ENCODE measurements around the gene UMODL1.
"Not testable (repeated sequence)": the region's sequence is repeated elsewhere in the genome, so short reads cannot be mapped to it uniquely, and the experiment has no call there.

The UMODL1 gene

GRCh38 chr21:42109873-42110525 is 38.9 kb downstream of the UMODL1 start:
- in situ Hi-C loops (cut with HindIII; ENCODE audit: low sequenced_read_pairs), result no loop called here

GRCh38 chr21:42110691-42111469 is 39.8 kb downstream of the UMODL1 start:
- in situ Hi-C loops (cut with HindIII; ENCODE audit: low sequenced_read_pairs), result no loop called here

GRCh38 chr21:42111470-42111743 is 40.3 kb downstream of the UMODL1 start:
- in situ Hi-C loops (cut with HindIII; ENCODE audit: low sequenced_read_pairs), result no loop called here

DNA sequence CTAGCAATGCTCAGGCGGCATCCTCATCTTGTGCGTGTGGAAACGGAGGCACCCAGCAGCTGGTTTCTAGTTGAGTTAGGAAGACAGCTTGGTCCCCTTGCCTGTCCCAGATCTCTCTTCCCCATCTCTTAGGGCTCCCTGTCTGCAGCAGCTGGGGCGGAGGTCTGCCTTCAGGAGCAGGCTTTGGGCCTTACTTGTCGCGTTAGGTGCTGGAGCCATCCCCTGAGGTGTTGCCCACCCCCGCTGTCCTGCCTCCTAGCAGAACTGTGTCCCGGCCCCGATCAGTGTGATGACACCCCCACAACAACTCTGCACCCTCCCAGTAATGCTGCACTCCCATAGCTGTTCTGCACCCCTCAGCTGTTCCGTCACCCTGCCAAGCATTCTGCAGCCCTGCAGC is 40.7 kb downstream of the UMODL1 start:
- in situ Hi-C loops (cut with HindIII; ENCODE audit: low sequenced_read_pairs), result no loop called here

DNA sequence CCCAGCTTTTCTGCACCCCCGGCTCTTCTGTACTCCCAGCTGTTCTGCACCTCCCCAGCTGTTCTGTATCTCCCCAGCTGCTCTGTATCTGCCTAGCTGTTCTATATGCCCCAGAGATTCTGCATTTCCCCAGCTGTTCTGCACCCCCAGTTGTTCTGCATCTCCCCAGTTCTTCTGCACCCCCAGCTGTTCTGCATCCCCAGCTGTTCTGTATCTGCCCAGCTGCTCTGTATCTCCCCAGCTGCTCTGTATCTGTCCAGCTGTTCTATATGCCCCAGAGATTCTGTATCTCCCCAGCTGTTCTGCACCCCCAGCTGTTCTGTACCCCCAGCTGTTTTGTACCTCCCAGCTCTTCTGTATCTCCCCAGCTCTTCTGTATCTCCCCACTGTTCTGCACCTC is 41.1 kb downstream of the UMODL1 start:
- in situ Hi-C loops (cut with HindIII; ENCODE audit: low sequenced_read_pairs), result no loop called here

- in situ Hi-C loops (cut with HindIII; ENCODE audit: low sequenced_read_pairs), result no loop called here
Observed at GRCh38 chr21:42112857-42113256, 41.7 kb downstream of the UMODL1 start.

GRCh38 chr21:42113926-42114409 is 42.9 kb downstream of the UMODL1 start:
- in situ Hi-C loops (cut with HindIII; ENCODE audit: low sequenced_read_pairs), result no loop called here

GRCh38 chr21:42114646-42115045 is 43.5 kb downstream of the UMODL1 start:
- in situ Hi-C loops (cut with HindIII; ENCODE audit: low sequenced_read_pairs), result no loop called here

DNA sequence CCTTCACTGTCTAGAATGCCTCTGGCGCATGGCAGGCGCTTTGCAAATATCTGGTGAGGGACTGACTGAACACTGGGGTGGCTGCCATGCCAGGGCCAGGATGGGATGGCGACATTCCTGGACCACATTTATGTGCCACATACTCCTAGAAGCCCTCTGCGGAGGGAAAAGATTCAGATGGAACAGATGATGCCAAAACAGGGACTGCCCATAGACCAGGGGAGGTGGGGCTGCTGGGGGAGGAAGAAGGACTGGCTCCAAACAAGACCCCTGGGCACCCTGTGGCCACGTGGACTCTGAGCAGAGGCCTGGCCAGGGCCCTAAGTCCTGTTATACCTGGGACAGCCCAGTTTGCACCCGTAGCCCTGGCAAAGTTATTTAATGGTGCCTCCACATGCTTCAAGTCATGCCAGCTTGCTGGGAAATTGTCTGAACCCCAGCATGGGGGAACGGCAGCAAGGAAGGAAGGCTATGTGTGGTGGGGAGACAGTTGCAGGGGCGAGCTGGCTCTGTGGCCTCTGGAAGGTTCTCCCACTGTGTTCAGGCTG is 44.1 kb downstream of the UMODL1 start:
- in situ Hi-C loops (cut with HindIII; ENCODE audit: low sequenced_read_pairs), result no loop called here

- in situ Hi-C loops (cut with HindIII; ENCODE audit: low sequenced_read_pairs), result not testable (repeated sequence)
Observed at GRCh38 chr21:42116551-42116950, 45.4 kb downstream of the UMODL1 start.

DNA sequence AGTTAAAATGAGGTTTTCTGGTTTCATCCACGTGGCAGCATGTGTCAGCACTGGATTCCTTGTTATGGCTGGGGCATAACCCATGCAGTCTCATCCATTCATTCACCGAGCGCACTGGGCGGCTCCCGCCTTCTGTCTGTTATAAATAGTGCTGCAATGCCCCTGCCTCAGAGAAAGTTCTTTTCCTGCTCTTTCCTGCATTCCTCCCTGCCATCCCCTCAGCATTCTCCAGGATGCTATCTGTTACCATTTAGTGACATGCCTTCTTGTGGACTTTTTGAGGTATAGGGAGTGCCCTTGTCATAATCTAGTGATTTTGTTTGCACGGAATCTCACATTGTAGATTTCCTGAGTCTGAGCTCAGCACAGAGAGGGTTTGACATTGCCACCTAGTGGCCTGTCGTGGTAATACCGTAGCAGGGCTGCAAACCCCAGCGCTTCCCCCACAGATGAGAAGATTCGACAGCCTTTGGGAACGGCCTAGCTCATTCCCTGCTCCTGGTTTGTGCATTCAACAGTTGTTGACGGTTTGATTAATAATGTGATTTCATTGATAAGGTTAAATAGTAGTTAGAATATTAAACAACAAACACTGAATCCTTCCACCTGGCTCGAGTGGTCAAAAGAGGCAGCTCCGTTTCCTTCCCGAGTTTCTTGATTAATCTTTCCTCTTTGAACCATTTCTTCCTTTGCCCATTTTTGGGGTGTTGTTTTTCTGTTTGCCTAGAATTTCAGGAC is 46.3 kb downstream of the UMODL1 start:
- in situ Hi-C loops (cut with HindIII; ENCODE audit: low sequenced_read_pairs), result no loop called here

DNA sequence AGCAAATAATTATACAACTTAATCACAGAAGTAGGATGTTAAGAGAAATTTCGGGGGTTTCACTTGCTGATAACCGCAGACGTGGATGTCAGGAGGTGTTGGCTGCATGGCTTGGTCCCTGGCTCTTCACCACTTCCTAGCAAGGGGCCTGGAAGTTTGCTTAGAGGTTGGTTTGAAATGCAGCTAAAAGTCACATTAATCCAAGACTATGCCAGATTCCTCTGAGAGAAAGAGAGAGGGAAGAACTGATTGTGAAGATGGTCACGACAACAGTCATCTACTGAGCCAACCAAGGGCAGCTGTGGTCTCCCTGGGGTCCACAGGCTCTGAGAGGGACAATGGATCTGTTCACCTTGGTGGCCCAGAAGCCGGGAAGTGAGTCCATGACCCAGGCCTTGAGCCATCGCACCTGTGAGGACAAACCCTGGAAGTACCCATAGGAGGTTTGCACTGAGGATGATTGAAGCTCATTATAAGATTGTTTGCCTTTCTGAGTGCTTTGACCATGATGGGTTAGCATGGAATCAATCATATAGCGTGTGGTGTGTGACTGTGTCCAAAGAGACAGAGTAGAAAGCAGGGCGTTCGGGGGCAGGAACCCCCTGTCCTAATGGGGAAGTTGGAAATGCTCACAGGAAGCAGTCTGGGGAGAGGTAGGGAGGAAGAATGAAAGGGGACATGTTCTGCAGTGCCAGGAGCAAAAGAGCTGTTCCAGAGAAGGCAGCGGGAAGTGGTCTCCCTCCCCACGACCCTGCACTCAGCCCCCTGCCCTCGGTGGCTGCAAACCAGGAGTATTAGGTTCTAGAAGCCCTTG is 47.1 kb downstream of the UMODL1 start:
- in situ Hi-C loops (cut with HindIII; ENCODE audit: low sequenced_read_pairs), result no loop called here

GRCh38 chr21:42118901-42119300 is 47.8 kb downstream of the UMODL1 start:
- in situ Hi-C loops (cut with HindIII; ENCODE audit: low sequenced_read_pairs), result no loop called here

DNA sequence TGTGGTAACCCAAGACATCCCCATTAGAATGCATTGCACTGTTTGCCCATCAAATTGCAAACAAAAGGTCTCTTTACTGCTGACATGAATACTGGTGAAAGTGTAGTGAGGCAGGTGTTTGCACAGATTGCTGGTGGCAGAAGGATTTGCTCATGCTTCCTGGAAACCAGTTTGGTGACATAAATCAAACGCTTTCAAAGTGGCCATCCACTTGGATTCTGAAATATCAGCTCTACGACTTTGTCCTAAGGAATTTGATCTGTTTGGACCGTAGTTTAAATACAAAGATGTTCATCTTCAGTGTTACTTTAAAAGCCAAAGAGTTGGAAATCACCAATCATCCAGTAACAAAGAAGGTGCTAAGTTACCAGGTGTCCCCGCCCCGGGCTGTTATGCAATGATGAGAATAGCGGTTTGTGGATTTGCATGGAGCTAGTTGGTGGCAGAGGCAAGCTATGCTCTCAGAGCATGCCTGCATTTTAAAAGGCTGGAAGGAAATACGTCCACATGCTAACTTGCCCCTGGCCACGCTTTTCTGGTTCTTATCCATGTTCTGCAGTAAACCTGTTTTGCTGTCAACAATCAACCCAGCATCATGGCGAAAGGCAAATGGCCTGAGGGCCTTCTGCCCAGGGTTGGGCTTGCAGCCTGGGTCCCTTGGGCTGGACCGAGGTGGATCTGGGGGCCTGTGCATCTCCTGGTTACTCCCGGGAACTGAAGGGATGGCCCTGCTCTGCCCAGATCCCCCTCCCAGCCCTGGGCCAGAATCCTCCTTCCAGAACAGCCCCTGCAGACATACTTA is 49.2 kb downstream of the UMODL1 start:
- in situ Hi-C loops (cut with HindIII; ENCODE audit: low sequenced_read_pairs), result no loop called here

GRCh38 chr21:42120903-42121535 is 49.9 kb downstream of the UMODL1 start:
- in situ Hi-C loops (cut with HindIII; ENCODE audit: low sequenced_read_pairs), result no loop called here

DNA sequence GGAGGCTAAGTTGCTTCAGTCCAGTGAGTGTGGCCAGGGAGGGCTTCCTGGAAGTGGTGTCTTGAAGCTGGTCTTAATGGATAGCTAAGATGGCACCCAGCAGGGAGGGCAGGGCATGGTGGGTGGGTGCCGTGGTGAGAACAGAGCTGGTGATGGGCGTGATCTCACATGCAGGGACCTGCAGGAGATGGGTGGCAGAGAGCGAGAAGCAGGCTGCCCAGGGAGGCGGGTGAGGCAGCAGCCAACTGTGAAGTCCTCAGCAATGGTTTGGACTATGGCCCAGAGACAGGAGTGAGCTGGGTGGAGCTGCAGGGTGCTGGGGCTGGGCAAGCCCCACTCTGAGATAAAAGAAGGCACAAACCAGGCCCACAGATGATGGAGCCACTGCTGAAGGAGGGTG is 50.7 kb downstream of the UMODL1 start:
- in situ Hi-C loops (cut with HindIII; ENCODE audit: low sequenced_read_pairs), result no loop called here

- in situ Hi-C loops (cut with HindIII; ENCODE audit: low sequenced_read_pairs), result no loop called here
Observed at GRCh38 chr21:42122398-42122797, 51.3 kb downstream of the UMODL1 start.

DNA sequence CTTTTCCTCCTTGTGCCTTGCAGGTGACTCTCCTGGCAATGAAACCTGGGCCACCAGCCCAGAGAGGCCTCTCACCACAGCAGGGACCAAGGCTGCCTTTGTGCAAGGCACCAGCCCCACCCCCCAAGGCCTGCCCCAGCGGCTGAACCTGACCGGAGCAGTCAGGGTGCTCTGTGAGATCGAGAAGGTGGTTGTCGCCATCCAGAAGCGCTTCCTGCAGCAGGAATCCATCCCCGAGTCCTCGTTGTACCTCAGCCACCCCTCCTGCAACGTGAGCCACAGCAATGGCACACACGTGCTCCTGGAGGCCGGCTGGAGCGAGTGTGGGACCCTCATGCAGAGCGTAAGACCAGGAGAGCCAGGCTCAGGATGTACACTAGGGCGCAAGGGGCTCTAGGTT is 51.7 kb downstream of the UMODL1 start:
- in situ Hi-C loops (cut with HindIII; ENCODE audit: low sequenced_read_pairs), result no loop called here

DNA sequence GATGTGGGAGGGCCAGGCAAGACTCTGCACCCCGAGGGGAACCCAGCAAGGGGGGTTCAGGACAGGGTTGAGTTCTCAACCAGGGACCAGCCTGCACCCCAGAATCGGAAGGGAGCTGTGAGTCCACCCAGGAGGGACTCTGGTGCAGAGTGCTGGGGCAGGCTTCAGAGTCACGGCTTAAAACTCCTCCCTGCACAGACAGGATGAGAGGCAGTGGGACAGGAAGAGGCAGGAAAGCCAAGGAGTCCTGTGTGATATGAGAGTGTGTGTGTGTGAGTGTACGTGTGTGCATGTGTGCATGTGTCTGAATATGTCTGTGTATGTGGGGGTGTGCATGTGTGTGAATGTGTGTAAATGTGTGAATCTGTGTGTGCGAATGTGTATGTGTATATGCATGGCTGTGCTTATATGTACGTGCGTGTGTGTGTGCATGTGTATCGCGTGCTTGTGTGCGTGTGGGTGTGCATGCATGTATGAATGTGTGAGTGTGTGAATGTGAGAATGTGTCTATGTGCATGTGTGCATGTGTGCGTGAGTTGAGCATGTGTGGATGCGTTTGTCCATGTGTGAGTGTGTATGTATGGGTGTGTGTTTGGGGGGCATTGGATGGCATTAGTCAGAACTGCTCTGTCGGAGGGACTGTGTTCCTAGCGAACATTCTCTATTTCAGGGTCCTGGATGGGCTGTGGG is 52.2 kb downstream of the UMODL1 start:
- in situ Hi-C loops (cut with HindIII; ENCODE audit: low sequenced_read_pairs), result no loop called here
